ACHN (cell line): ENCODE data around the gene LRRC1.
"Not testable (repeated sequence)": the region's sequence is repeated elsewhere in the genome, so short reads cannot be mapped to it uniquely, and the experiment has no call there.

ENCODE experiments used
- DNase-seq: peaks from one replicate; pipeline ENCODE4 v3.0.0-alpha.2; 2015
- in situ Hi-C: cut with HindIII; loops from 2 replicates; pipeline ENCODE4 v1.10.0; 2017; ENCODE audit warnings: low sequenced_read_pairs, low pct_ligation_motif_present, low pct_unique_long_range_greater_than_20kb

The LRRC1 gene

DNA sequence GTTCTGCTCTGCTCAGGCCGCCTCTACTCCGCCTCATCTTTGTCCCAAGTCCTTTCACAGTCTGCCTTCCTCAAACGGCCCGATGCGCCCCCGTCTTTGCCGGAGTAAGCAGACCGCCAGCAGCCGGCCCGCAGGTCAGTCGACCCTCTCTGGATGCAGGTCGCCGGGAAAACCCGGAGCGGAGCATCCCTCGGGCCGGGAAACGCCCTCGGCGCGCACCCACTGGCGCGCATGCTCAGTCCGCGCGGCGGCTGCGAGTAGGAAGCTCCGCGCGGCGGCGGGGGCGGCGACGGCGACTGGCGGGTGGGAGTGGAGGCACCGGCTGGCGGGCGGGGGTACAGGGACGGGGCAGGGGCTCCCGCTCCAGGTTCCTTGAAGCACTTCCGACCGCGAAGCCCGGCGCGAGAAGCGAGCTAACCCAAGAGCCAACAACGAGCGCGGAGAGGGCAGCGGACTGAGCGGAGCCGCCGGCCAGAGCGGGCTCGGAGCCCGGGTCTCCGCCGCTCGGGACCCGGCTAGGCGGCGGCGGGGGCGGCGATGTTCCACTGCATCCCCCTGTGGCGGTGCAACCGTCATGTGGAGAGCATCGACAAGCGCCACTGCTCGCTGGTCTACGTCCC is at the start of gene LRRC1:
LRRC1 (plus strand) TSS at position 286 of the 620 bp plus-strand sequence; CDS start at position 538, 252 bp downstream.
- DNase-seq = peak; percentile 82
- in situ Hi-C loops = no loop called here

DNA sequence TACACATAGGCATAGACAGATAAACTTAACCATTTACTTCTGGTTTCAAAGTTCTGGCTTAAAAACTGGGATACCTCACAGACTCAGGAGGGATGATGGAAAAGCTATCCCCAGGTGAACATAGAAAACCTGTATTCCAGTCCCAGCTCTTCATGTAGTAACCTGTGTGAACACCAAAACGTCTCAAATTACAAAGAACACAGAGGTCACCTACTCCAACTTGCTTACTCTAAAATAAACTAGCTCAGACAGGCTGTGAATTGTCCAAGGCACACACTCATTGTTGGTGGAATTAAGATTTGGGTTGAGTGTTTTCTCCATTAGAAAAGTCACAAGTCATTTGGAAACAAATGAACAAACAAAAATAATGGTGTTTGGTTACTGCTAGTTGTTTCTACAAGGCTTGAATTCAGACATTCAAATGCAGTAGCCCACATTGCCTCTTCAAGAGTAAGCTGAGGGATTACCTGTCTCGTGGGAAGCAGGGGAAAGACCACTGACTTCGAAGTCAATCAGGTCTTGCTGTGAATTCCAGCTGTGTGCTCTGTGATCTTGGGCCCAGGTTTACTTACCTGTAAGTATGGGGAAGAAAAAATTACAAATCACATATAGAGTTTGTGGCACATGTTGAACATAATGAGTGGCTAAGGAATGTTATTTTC is 48.2 kb upstream of the LRRC1 start:
- in situ Hi-C loops = no loop called here
- no peak for DNase-seq

DNA sequence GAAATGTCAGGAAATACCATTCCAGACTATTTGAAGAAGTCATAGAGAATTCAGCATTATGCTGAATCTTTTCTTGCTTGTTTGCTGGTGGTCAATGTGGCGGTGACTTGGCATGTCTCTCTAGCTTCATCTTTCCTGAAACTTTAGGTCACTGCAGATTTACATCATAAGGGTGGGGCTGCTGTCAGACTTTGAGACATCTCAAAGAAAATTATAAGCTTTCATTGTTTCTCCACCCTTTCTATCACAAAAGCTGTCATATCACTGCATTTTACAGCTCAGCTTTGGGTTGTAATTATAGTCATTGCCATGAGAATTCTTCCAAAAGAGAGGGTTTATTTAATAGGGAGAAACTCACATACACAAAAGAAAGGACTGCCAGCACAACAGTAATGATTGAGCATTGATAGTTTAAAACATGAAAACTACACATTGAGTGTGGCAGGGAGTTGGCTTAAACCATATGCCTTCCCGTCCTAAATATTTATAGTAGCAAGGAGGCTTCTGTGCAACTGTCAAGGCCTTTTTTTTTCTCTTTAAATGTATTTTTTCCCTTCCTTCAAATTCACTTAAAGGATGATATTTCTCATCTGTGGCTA is 44.7 kb upstream of the LRRC1 start:
- DNase-seq = no peak
- in situ Hi-C loops = no loop called here

DNA sequence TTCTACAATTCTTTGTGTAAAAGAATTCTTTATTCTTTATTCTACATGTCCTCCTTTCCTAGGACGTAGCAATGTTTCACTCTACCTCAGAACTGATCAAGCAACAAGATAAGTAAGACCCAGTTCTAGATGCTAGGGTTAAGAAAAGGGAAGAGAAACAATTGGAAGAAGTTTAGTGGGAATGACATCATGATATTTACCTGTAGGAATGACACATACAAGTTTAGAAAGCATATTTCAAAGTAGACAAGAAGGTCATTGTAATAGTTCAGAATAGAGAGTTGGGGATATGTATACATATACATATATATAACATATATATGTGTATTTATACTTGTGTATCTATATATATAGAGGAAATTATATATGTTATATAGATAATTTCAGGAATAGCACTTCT is 43.4 kb upstream of the LRRC1 start:
- no peak for DNase-seq
- in situ Hi-C loops = no loop called here

DNA sequence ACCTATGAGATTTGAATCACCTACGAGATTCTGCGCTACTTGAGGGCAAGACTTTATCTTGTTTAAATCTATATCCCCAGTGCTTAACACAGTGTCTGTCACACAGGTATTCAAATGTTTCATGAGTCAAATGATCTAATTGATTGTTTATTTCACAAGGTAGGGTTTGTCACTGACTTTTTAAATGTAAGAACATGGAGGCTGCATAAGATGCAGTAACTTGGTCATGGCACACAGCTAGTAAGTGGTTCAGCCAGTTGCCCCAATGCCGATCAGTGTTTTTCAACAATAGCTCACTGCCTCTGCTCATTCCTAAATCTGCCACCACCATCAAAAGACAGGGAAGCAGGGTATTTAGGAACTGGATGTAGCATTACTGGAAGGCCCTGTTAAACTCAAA is 42.4 kb upstream of the LRRC1 start:
- in situ Hi-C loops = no loop called here
- DNase-seq = no peak

DNA sequence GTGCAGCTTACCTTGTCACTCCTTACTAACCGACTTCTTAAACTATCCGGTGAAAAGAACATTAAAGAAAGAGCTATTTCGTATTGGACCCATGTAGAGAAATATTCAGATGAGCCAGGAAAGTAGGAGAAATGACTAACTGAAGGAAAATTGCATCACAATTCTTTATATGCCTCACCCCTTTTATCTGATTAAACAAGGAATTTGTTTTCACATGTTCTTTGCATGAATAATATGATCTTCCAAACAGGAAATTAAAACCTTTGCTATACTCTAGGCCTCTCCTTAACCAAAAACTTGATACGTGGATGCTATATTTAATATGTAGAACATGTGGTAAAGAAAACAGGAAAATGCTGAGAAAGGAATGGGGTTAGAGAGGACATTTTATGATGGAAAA is 41.9 kb upstream of the LRRC1 start:
- in situ Hi-C loops = no loop called here
- DNase-seq = no peak

DNA sequence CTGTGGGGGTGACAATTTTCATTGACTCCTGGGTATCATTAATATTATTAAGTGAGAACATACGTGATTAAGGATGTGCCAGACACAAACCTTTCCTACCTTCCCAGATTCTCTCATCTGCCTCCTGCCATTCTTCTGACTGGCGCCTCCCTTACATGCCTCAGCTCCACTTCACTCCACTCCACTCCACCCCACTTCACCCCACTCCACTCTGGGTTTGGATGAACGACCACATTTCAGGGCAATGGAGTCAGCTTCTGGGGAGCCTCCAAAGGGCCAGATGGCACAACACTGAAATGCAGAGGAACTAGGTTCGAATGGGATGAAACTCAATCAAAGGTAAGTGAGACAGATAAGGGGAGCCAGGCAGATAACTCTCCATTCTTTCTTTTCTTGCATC is 40.5 kb upstream of the LRRC1 start:
- in situ Hi-C loops = no loop called here
- no peak for DNase-seq

DNA sequence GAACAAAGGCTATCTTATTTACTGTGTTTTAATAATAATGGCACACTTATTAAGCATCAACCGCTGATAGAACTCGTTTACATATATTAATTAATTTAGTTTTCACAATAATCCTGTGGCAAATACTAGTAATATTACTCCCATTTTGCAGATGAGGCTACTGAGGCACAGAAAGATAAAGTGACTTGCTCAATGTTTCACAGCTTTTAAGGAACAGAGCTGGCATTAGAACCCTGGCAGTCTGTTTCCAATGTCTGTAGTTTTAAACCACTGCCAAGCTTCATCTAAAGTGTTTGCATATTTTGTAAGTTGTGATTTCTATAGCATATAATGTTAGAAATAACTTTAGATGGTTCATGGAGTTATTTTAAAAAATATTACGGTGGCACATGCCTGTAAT is 38.4 kb upstream of the LRRC1 start:
- no peak for DNase-seq
- in situ Hi-C loops = no loop called here

DNA sequence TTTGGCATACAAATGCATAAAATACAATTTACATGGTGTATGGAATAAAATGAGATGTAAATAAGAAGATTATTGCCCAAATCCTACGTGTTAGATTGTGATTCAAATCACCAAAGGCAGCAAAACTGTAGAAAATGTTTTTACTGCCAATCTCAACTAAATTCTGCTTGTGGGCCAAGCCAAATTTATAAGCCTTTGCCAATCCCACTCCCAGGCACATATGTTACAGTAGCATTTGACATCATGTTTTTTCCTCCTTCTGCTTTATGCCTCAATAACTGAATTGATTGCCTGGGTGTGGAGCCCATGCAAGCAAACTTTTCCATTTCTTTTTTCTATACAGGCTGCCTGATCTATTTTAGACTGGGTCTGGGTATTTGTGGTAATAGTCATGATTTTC is 36.3 kb upstream of the LRRC1 start:
- DNase-seq = no peak

DNA sequence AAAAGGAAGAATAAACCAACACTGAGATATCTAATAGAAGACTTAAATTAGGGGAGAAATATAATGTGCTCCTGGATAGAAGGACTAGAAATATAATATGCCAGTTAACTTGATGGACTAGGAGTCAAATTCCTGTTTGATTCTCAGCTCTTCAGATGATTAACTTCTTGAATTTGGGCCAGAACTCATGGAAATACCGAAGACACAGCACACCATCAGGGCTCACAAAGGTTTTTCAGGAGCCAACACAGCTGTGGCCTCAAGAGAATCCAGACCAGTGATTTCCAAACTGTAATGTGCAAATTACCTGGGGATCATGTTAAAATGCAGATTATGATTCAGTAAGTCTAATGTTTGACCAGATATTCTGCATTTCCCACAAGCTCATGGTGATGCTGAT is 33.8 kb upstream of the LRRC1 start:
- no peak for DNase-seq
- in situ Hi-C loops = no loop called here

More for the DNA sequence above, 36.3 kb upstream of the LRRC1 start:
- in situ Hi-C loops = no loop called here

DNA sequence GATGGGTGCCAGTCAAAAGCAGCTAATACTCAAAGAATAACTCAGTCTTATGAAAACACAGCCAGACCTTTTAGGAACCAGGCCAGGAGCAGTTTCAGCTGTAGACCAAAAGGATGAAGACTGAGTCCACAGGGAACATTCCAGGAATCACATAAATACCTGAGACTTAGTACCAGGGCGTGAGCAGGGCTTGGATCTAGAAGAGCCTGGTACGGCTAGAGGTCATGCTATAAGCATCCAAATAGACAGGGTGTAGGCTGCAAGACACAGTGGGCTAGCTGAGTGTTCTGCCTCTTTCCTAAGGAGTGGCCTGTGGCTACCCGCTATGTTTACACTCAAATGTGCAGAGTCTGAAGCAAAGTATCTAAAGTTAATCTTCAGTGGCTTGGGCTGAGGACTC is 29.5 kb upstream of the LRRC1 start:
- no peak for DNase-seq
- in situ Hi-C loops = no loop called here

DNA sequence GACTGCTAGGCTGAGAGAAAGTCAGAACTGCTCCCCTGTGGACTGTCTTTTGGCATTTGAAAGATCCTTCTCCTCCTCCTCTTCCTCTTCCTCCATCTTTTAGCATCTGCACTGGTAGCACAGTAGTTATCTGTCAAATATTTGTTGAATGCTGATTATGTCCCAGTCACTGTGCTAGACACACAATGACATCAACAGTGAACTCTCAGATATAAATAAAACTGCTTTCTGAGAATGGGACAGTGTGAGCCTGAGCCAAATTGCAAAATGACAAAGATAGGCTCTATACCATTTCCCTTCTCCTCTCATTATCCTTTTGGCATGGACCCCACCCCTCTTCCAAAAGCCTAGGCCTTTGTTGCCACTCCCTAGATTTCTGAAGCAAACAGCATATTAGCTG is 27.9 kb upstream of the LRRC1 start:
- no peak for DNase-seq
- in situ Hi-C loops = no loop called here

DNA sequence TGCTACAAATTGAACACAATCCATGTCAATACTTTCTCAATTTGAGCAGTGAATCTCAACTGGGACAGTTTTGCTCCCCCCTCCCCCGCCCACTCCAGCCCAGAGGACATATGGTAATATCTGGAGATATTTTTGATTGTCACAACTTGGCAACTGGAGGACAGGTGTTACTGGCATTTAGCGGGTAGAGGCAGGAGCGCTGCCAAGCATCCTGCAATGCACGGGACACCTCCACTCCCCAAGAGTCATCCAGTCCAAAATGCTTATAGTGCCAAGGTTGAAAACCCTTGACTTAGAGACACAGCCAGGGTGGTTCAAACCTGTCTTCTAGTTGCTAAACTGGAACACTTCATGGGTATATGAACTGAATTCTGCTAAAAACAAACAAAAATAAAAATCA is 26.9 kb upstream of the LRRC1 start:
- DNase-seq = no peak
- in situ Hi-C loops = no loop called here

DNA sequence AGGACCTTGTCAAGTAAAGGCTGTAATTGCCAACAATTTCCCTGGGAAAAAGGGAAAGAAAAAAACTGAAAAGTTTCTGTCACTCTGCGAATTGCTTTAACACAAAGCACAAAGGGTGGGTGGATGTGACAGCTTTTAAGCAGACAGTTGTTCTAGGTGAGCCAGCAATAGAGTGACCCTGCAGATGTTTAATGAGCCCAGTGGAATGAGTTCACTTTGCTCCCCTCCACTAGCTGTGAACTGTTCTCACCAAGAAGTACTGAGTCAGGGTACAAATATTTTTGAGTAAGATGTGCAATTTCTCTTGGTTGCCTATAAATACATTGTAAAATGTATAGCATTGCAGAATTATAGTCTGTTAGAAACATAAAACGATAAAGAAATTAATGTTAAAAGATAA is 26.2 kb upstream of the LRRC1 start:
- DNase-seq = no peak
- in situ Hi-C loops = no loop called here

DNA sequence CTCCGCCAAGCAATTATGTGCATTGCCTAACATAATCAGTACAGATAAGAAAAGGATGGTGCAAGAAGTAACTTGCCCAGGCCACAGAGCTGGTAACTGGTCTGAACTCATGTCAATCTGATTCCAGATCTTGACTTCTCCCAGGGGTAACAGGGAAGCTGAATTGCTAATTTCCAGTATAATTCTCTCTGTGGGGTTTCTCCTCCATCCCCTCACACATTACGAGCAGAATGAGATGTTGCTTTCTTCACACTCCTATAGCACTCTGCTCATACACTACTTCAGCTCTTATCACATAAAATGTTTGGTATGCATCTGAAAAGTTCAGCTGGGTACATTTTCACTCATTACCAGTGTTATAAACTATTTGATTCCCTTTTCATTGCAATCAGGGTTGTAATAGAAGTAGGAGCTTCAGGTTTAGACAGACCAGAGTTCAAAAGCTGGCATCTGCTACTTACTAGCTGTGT is 24.0 kb upstream of the LRRC1 start:
- in situ Hi-C loops = no loop called here
- no peak for DNase-seq

DNA sequence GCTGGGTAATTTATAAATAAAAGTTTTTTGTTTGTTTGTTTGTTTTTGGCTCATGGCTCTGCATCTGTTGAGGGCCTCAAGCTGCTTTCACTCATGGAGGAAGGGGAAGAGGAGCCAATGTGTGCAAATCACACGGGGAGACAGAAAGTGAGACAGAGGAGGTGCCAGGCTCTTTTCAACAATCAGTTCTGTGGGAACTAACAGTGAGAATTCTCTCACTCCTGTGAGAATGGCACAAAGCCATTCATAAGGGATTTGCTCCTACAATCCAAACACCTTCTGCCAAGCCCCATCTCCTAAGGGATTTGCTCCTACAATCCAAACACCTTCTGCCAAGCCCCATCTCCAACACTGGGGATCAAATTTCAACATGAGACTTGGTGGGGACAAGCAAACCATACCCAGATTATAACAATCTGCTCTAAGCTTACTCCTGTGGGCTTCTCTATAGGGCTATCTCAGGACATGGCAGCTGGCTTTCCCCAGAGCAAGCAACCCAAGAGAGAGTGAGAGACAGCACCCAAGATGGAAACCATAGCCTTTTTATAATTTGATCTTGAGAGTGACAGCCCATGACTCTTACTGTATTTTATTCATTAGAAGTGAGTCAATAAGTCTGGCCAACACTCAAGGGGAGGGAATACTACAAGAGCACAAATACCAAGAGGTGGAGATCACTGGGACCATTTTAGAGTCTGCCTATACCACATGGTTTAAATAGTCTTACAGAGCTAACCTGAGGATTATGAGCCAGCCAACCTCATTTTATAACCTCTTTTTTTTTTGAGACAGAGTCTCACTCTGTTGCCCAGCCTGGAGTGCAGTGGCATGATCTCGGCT is 22.8 kb upstream of the LRRC1 start:
- in situ Hi-C loops = no loop called here
- DNase-seq = no peak

DNA sequence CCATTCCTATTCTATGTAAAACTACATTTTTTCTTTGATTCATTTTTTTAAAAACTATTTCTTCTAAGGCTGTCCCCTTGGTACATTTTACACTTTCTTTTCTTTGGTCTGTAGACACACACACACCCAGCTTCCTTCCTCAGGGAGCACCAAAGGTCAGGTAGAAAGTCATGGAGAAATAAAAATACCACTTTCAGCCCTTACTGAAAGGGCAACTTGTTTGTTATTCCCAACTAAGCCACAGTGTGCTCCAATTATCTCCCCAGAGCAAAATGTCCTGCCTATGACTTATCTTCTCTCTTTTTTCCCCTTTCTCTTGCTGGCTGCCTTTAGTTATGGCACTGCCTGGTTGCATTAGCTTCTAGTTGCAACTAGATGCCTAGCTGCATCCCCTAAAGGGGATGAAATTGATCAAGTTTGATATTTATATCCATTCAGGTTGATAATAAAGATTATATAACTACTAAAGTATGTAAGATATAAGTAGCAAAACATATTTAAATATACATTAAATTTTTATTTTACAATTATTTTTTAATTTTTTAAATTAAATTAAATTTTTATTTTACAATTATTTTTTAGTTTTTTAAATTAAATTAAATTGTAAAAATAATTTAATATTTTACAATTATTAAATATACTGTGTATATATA is 21.6 kb upstream of the LRRC1 start:
- in situ Hi-C loops = no loop called here
- DNase-seq = no peak

DNA sequence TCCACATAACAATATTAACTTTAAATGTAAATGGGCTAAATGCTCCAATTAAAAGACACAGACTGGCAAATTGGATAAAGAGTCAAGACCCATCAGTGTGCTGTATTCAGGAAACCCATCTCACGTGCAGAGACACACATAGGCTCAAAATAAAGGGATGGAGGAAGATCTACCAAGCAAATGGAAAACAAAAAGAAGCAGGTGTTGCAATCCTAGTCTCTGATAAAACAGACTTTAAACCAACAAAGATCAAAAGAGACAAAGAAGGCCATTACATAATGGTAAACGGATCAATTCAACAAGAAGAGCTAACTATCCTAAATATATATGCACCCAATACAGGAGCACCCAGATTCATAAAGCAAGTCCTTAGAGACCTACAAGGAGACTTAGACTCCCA is 18.7 kb upstream of the LRRC1 start:
- in situ Hi-C loops, DNase-seq: not testable (repeated sequence)

DNA sequence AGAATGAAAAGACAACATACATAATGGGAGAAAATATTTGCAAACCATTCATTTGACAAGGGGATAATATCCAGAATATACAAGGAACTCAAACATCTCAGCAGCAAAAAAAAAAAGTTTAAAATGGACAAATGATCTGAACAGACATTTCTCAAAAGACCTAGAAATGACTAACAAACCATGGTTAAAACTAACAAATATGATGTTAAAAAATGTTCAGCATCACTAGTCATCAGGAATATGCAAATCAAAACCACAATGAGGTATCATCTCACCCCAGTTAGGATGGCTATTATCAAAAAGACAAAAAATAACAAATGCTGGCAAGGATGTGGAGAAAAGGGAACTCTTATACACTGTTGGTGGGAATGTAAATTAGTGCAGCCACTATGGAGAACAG is 9.8 kb upstream of the LRRC1 start:
- in situ Hi-C loops, DNase-seq: not testable (repeated sequence)
